HEK293 (cell line): ENCODE measurements around the gene CPNE4.

Source experiments
- CTCF ChIA-PET: fragments of 350-600 bp; formaldehyde crosslinking; extraction: SDS; loops from one replicate; lab custom pipeline; 2021; ENCODE audit warnings: antibody characterized with exemption; lab: Yijun Ruan, JAX
- POLR2A ChIA-PET: fragments of 300-600 bp; formaldehyde crosslinking; extraction: SDS; loops from one replicate; lab custom pipeline; 2020; ENCODE audit warnings: antibody characterized with exemption, inconsistent platforms; lab: Yijun Ruan, JAX
- H3K27ac ChIP-seq: fragments of 200-500 bp; sonication (Bioruptor generic); 2 replicates; pipeline ENCODE4 v1.5.1; 2014; ENCODE audit warnings: low read depth, low read length, control low read depth, inconsistent platforms; ENCODE audit errors: extremely low read depth
- H3K36me3 ChIP-seq, 2 experiments: fragments of 200-500 bp in 1 of 2; sonication (Bioruptor generic) in 1 of 2; 1 replicate in 1 of 2; 2 replicates in 1 of 2; pipeline ENCODE4 v1.5.1; 2014 to 2017; ENCODE audit warnings: inconsistent platforms in 2 of 2, low read length in 2 of 2; ENCODE audit not compliant: control insufficient read depth in 2 of 2, insufficient read depth in 1 of 2
- H3K4me1 ChIP-seq: fragments of 200-500 bp; sonication (Bioruptor generic); 2 replicates; pipeline ENCODE4 v1.5.1; 2014; ENCODE audit warnings: mild to moderate bottlenecking, low read length, inconsistent platforms; ENCODE audit not compliant: control insufficient read depth, insufficient read depth
- H3K4me3 ChIP-seq: 2 replicates; pipeline ENCODE4 v1.5.1; 2011; ENCODE audit warnings: low read depth, mild to moderate bottlenecking, control low read depth, low read length, moderate library complexity
- H3K9me3 ChIP-seq: fragments of 200-500 bp; sonication (Bioruptor generic); 2 replicates; pipeline ENCODE4 v1.5.1; 2014; ENCODE audit warnings: low read depth, low read length, inconsistent platforms; ENCODE audit not compliant: control insufficient read depth, insufficient read depth
- AEBP2 ChIP-seq: fragments of 450-650 bp; formaldehyde crosslinking; IDR thresholded peaks from 2 replicates; pipeline ENCODE4 v1.5.1; 2016; ENCODE audit warnings: missing biosample characterization, missing genetic modification characterization, borderline replicate concordance
- BCL6B ChIP-seq: fragments of 450-650 bp; formaldehyde crosslinking; IDR thresholded peaks from 2 replicates; pipeline ENCODE4 v1.5.1; 2017; ENCODE audit warnings: missing biosample characterization, missing genetic modification characterization
- ELK4 ChIP-seq: IDR thresholded peaks from 2 replicates; pipeline ENCODE4 v1.6.1; 2011; ENCODE audit warnings: mild to moderate bottlenecking, low read depth, low read length, borderline replicate concordance
- GLIS1 ChIP-seq: fragments of 450-650 bp; formaldehyde crosslinking; IDR thresholded peaks from 2 replicates; pipeline ENCODE4 v1.5.1; 2016; ENCODE audit warnings: missing biosample characterization, missing genetic modification characterization
- GLIS2 ChIP-seq: fragments of 450-650 bp; formaldehyde crosslinking; IDR thresholded peaks from 2 replicates; pipeline ENCODE4 v1.5.1; 2016; ENCODE audit warnings: missing biosample characterization, missing genetic modification characterization
- KLF8 ChIP-seq: fragments of 450-650 bp; formaldehyde crosslinking; IDR thresholded peaks from 2 replicates; pipeline ENCODE4 v1.5.1; 2016; ENCODE audit warnings: missing biosample characterization, missing genetic modification characterization
- PRDM2 ChIP-seq: fragments of 450-650 bp; formaldehyde crosslinking; IDR thresholded peaks from 2 replicates; pipeline ENCODE4 v1.5.1; 2016; ENCODE audit warnings: missing biosample characterization, missing genetic modification characterization, borderline replicate concordance
- RBAK ChIP-seq: fragments of 450-650 bp; formaldehyde crosslinking; IDR thresholded peaks from 2 replicates; pipeline ENCODE4 v1.5.1; 2016; ENCODE audit warnings: missing biosample characterization, missing genetic modification characterization
- ZBTB1 ChIP-seq: fragments of 450-650 bp; formaldehyde crosslinking; IDR thresholded peaks from 2 replicates; pipeline ENCODE4 v1.5.1; 2016; ENCODE audit warnings: missing biosample characterization, missing genetic modification characterization
- ZEB2 ChIP-seq: fragments of 450-650 bp; formaldehyde crosslinking; IDR thresholded peaks from 2 replicates; pipeline ENCODE4 v1.5.1; 2016; ENCODE audit warnings: missing biosample characterization, missing genetic modification characterization
- ZNF18 ChIP-seq: fragments of 450-650 bp; formaldehyde crosslinking; IDR thresholded peaks from 2 replicates; pipeline ENCODE4 v1.5.1; 2016; ENCODE audit warnings: missing biosample characterization, missing genetic modification characterization
- ZNF248 ChIP-seq: fragments of 450-650 bp; formaldehyde crosslinking; IDR thresholded peaks from 2 replicates; pipeline ENCODE4 v1.5.1; 2017; ENCODE audit warnings: missing biosample characterization, missing genetic modification characterization
- ZNF311 ChIP-seq: fragments of 450-650 bp; formaldehyde crosslinking; IDR thresholded peaks from 2 replicates; pipeline ENCODE4 v1.5.1; 2017; ENCODE audit warnings: missing biosample characterization, missing genetic modification characterization, borderline replicate concordance
- ZNF324 ChIP-seq: fragments of 450-650 bp; formaldehyde crosslinking; IDR thresholded peaks from 2 replicates; pipeline ENCODE4 v1.5.1; 2016; ENCODE audit warnings: missing biosample characterization, missing genetic modification characterization
- ZNF341 ChIP-seq: fragments of 450-650 bp; formaldehyde crosslinking; IDR thresholded peaks from 2 replicates; pipeline ENCODE4; 2016; ENCODE audit warnings: low read depth, missing biosample characterization, missing genetic modification characterization
- ZNF354C ChIP-seq: fragments of 450-650 bp; formaldehyde crosslinking; IDR thresholded peaks from 2 replicates; pipeline ENCODE4 v1.5.1; 2016; ENCODE audit warnings: missing biosample characterization, missing genetic modification characterization, low read depth, borderline replicate concordance
- ZNF394 ChIP-seq: fragments of 450-650 bp; formaldehyde crosslinking; IDR thresholded peaks from 2 replicates; pipeline ENCODE4 v1.5.1; 2016; ENCODE audit warnings: missing biosample characterization, missing genetic modification characterization, mild to moderate bottlenecking, moderate library complexity, borderline replicate concordance
- ZNF449 ChIP-seq: fragments of 450-650 bp; formaldehyde crosslinking; IDR thresholded peaks from 2 replicates; pipeline ENCODE4 v1.5.1; 2017; ENCODE audit warnings: missing biosample characterization, mild to moderate bottlenecking, missing genetic modification characterization, moderate library complexity
- ZNF510 ChIP-seq: fragments of 450-650 bp; formaldehyde crosslinking; IDR thresholded peaks from 2 replicates; pipeline ENCODE4 v1.5.1; 2018; ENCODE audit warnings: mild to moderate bottlenecking, missing genetic modification characterization, missing biosample characterization; ENCODE audit not compliant: insufficient replicate concordance
- ZNF544 ChIP-seq: fragments of 450-650 bp; formaldehyde crosslinking; IDR thresholded peaks from 2 replicates; pipeline ENCODE4 v1.5.0; 2017; ENCODE audit warnings: missing biosample characterization, missing genetic modification characterization
- ZNF664 ChIP-seq: fragments of 450-650 bp; formaldehyde crosslinking; IDR thresholded peaks from 2 replicates; pipeline ENCODE4 v1.5.1; 2016; ENCODE audit warnings: missing biosample characterization, missing genetic modification characterization
- ZNF670 ChIP-seq: fragments of 450-650 bp; formaldehyde crosslinking; IDR thresholded peaks from 2 replicates; pipeline ENCODE4 v1.5.1; 2016; ENCODE audit warnings: missing biosample characterization, missing genetic modification characterization, low read depth
- ZNF768 ChIP-seq: fragments of 450-650 bp; formaldehyde crosslinking; IDR thresholded peaks from 2 replicates; pipeline ENCODE4 v1.5.1; 2018; ENCODE audit warnings: missing biosample characterization, mild to moderate bottlenecking, missing genetic modification characterization

The CPNE4 gene

GRCh38 chr3:132008837-132009236 is 26.0 kb downstream of the CPNE4 start:
- ChIA-PET POLR2A (no interaction called here), CTCF (interaction anchor here (0.9 to 1.5 kb wide), 6 partner anchors 10 to 215 kb away, joined by 3 to 8 read pairs (median 4); partner anchors contain the start of gene CPNE4)
- H3K4me1 ChIP-seq: 0 out of 2 replicates have a peak, but pooled peaks cover 4% of the 10 kb centered on the region
- H3K9me3 ChIP-seq: no peaks in the 10 kb centered on the region
- H3K4me3 ChIP-seq: no peak overlapping the region
- no peaks in the 10 kb centered on the region for H3K36me3 ChIP-seq
- TF ChIP-seq ZNF670 (no peak), ZNF768 (tag by site-specific recombination) (no peak), ZNF248 (tag by site-specific recombination) (no peak), ZNF544 (no peak), PRDM2 (no peak), ZNF311 (no peak), GLIS1 (tag by site-specific recombination) (no peak), ZNF341 (tag by site-specific recombination) (no peak), ZNF354C (no peak), ZNF510 (tag by site-specific recombination) (no peak), KLF8 (tag by site-specific recombination) (no peak)
- no peak overlapping the region for H3K27ac ChIP-seq

GRCh38 chr3:132007617-132008016 is 27.2 kb downstream of the CPNE4 start:
- Histone ChIP-seq H3K9me3 (no peaks in the 10 kb centered on the region), H3K4me1 (0 out of 2 replicates have a peak, but pooled peaks cover 4% of the 10 kb centered on the region), H3K4me3 (no peak overlapping the region), H3K36me3 (no peaks in the 10 kb centered on the region), H3K27ac (no peak overlapping the region)
- ChIA-PET POLR2A (no interaction called here), CTCF (interaction anchor here (0.6 to 1.2 kb wide), 7 partner anchors 8 to 214 kb away, joined by 3 to 7 read pairs (median 5); no protein-coding TSS in a partner anchor)
- TF ChIP-seq ZNF324: no peak
- TF ChIP-seq ZBTB1 (tag by site-specific recombination): no peak
- TF ChIP-seq ZNF449 (tag by site-specific recombination): no peak
- no peak for TF ChIP-seq GLIS2 (tag by site-specific recombination)
- TF ChIP-seq ZEB2 (tag by site-specific recombination): no peak
- no peak for TF ChIP-seq AEBP2 (tag by site-specific recombination)
- no peak for TF ChIP-seq ZNF394 (tag by site-specific recombination)
- no peak for TF ChIP-seq BCL6B (tag by site-specific recombination)
- TF ChIP-seq ZNF18 (tag by site-specific recombination): no peak
- no peak for TF ChIP-seq ELK4
- no peak for TF ChIP-seq RBAK (tag by site-specific recombination)
- no peak for TF ChIP-seq ZNF664 (tag by site-specific recombination)
